Activated T-helper 2 cell treated with anti-CD3 and anti-CD28 coated beads, Interferon-gamma antibody, Interleukin-2, Interleukin-4, amounts not matched to agents 10 μg/mL and 5 μg/mL and 100 μg/mL, durations not matched to agents 14 hours and 24 hours and 36 hours (primary cell): ENCODE data around the gene CTCFL. TPM values are rescaled to one million over a fixed set of nuclear protein-coding genes. Genes with fewer than 3 reads are reported as not detected.

Experiments
- DNase-seq: peaks from one replicate; pipeline ENCODE4 v3.0.0; 2021; ENCODE audit warnings: low spot score
- H3K27ac Mint-ChIP-seq: one replicate; pipeline ENCODE4 v1.8.0; 2021; ENCODE audit warnings: mixed read lengths
- H3K27me3 Mint-ChIP-seq: one replicate; pipeline ENCODE4 v1.8.0; 2021; ENCODE audit warnings: low read depth, mixed read lengths
- H3K36me3 Mint-ChIP-seq: one replicate; pipeline ENCODE4 v1.8.0; 2021; ENCODE audit warnings: low read depth, mixed read lengths
- H3K4me1 Mint-ChIP-seq: one replicate; pipeline ENCODE4 v1.8.0; 2021; ENCODE audit warnings: low read depth, mixed read lengths
- H3K4me3 Mint-ChIP-seq: one replicate; pipeline ENCODE4 v1.8.0; 2021; ENCODE audit warnings: low read depth, mild to moderate bottlenecking, moderate library complexity, mixed read lengths
- H3K9me3 Mint-ChIP-seq: one replicate; pipeline ENCODE4 v1.8.0; 2021; ENCODE audit warnings: mixed read lengths
- intact Hi-C: fragments of 100-400 bp; cut with micrococcal nuclease; formaldehyde crosslinking; loops from one replicate; pipeline ENCODE4 v1.15.1; 2023
- total RNA-seq: library from RNA; stranded (reverse); gene quantifications from 2 replicates; pipeline ENCODE4 v1.2.3, GENCODE V29; 2022

The CTCFL gene
- total RNA-seq, 1 donor from 2014 or later = not detected

DNA sequence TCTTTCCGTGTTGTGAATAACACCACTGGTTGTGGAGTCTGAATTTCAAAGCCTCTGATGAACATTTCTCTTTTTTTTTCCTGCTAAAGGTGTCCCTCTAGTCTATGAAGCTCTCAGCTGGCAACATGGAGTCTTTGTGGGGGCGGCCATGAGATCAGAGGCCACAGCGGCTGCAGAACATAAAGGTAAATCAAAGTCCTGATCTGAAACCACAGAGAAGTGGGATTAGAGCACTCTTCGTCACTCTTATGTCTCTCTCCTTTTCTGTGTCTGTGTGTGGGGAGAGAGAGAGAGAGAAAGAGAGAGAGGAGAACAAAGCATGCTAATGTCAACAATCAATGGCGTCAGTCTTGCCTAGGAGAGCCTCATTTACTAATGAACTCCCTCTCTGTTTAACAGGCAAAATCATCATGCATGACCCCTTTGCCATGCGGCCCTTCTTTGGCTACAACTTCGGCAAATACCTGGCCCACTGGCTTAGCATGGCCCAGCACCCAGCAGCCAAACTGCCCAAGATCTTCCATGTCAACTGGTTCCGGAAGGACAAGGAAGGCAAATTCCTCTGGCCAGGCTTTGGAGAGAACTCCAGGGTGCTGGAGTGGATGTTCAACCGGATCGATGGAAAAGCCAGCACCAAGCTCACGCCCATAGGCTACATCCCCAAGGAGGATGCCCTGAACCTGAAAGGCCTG lies 40.2 kb upstream of the CTCFL start:
- no peaks in the 10 kb centered on the region for H3K4me1 Mint-ChIP-seq
- no peak overlapping the region for H3K27ac Mint-ChIP-seq
- H3K27me3 Mint-ChIP-seq = peaks cover 12% of the 10 kb centered on the region
- no peak overlapping the region for H3K4me3 Mint-ChIP-seq
- no peaks in the 10 kb centered on the region for H3K9me3 Mint-ChIP-seq
- intact Hi-C loops = no loop called here
- DNase-seq = no peak
- no peaks in the 10 kb centered on the region for H3K36me3 Mint-ChIP-seq

- intact Hi-C loops = no loop called here
Observed at GRCh38 chr20:57564180-57564802, 39.4 kb upstream of the CTCFL start.

GRCh38 chr20:57563522-57563921 lies 38.6 kb upstream of the CTCFL start:
- H3K4me1 Mint-ChIP-seq = no peaks in the 10 kb centered on the region
- no peaks in the 10 kb centered on the region for H3K9me3 Mint-ChIP-seq
- no peak for DNase-seq
- H3K27ac Mint-ChIP-seq = no peak overlapping the region
- H3K36me3 Mint-ChIP-seq = no peaks in the 10 kb centered on the region
- peaks cover 14% of the 10 kb centered on the region for H3K27me3 Mint-ChIP-seq
- no peak overlapping the region for H3K4me3 Mint-ChIP-seq
- intact Hi-C loops = no loop called here

More at GRCh38 chr20:57564180-57564802, 39.4 kb upstream of the CTCFL start:
- H3K4me3 Mint-ChIP-seq = no peak overlapping the region
- no peaks in the 10 kb centered on the region for H3K9me3 Mint-ChIP-seq
- DNase-seq = no peak
- no peaks in the 10 kb centered on the region for H3K36me3 Mint-ChIP-seq
- H3K4me1 Mint-ChIP-seq = no peaks in the 10 kb centered on the region
- H3K27me3 Mint-ChIP-seq = peaks cover 13% of the 10 kb centered on the region
- no peak overlapping the region for H3K27ac Mint-ChIP-seq

DNA sequence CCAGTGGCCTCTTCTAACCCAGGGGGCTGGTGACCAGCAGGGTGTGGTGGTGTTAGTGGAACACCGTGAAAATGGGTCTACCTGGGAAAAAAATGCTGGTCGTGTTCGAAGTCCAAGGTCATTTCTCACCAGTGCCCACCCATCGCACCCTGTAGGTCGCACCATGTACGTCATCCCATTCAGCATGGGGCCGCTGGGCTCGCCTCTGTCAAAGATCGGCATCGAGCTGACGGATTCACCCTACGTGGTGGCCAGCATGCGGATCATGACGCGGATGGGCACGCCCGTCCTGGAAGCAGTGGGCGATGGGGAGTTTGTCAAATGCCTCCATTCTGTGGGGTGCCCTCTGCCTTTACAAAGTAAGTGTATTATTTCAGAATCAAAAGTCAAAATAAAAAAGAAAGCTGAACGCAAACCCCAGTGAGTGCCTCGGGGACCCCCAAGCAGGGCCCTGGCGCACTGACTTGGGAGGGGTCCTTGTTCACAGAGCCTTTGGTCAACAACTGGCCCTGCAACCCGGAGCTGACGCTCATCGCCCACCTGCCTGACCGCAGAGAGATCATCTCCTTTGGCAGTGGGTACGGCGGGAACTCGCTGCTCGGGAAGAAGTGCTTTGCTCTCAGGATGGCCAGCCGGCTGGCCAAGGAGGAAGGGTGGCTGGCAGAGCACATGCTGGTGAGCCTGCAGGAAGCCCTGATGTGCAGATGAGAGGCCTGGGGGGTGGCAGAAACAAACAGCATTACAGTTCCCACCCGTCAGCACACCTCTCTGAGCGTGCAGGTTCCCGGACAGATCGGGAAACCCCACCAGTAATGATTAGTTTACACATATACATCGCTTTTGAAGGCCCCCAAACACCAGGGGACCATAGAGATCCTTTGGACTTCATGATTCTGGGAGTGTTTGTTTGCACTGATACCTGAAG lies 37.9 kb upstream of the CTCFL start:
- no peaks in the 10 kb centered on the region for H3K4me1 Mint-ChIP-seq
- no peaks in the 10 kb centered on the region for H3K9me3 Mint-ChIP-seq
- no peak overlapping the region for H3K27ac Mint-ChIP-seq
- intact Hi-C loops = no loop called here
- peaks cover 14% of the 10 kb centered on the region for H3K27me3 Mint-ChIP-seq
- no peak overlapping the region for H3K4me3 Mint-ChIP-seq
- DNase-seq = no peak
- no peaks in the 10 kb centered on the region for H3K36me3 Mint-ChIP-seq

DNA sequence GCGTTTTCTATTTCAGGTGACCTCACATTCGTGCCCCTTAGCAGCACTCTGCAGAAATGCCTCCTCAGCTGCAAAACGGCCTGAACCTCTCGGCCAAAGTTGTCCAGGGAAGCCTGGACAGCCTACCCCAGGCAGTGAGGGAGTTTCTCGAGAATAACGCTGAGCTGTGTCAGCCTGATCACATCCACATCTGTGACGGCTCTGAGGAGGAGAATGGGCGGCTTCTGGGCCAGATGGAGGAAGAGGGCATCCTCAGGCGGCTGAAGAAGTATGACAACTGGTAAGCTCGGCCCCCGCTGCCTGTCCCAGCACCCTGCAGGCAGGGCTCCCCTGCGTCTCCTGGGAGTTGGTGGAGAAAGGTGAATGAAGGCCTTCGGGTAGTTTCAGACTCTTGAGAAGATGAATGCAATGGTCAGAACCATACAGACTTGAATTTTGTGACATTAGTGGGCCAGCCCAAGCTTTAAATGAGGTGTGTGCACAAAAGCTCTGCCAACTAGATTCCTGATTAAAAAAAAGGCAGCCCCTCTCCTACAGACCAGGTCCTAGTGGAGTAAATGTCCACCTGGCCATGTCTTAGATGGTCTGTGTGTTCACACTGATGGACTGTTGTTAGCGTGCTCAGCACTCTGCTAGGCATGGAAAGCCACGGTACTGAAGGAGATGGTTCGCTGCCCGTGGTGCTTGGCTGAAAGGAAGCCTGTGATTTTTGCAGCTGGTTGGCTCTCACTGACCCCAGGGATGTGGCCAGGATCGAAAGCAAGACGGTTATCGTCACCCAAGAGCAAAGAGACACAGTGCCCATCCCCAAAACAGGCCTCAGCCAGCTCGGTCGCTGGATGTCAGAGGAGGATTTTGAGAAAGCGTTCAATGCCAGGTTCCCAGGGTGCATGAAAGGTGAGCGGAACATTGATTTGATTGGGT lies 36.7 kb upstream of the CTCFL start:
- Mint-ChIP-seq H3K4me1 (no peaks in the 10 kb centered on the region), H3K27me3 (peaks cover 11% of the 10 kb centered on the region), H3K4me3 (no peak overlapping the region), H3K9me3 (no peaks in the 10 kb centered on the region), H3K27ac (no peak overlapping the region), H3K36me3 (no peaks in the 10 kb centered on the region)
- intact Hi-C loops = no loop called here
- no peak for DNase-seq

- no peaks in the 10 kb centered on the region for H3K9me3 Mint-ChIP-seq
- no peak within 1 kb of the TSS for H3K27ac Mint-ChIP-seq
- no peak within 1 kb of the TSS for H3K4me3 Mint-ChIP-seq
- H3K4me1 Mint-ChIP-seq = no peaks in the 10 kb centered on the region
- no peaks in the 10 kb centered on the region for H3K36me3 Mint-ChIP-seq
- DNase-seq = no peak
- intact Hi-C loops = no loop called here
- H3K27me3 Mint-ChIP-seq = peaks cover 7% of the 10 kb centered on the region
Observed at GRCh38 chr20:57560554-57561355, 35.8 kb upstream of the CTCFL start, which contains the start of gene PCK1. Gene PCK1, plus strand, starts transcription at chr20:57561110. Its CDS starts 302 bp downstream, at chr20:57561412.

GRCh38 chr20:57559658-57560553 lies 35.0 kb upstream of the CTCFL start:
- H3K36me3 Mint-ChIP-seq = no peaks in the 10 kb centered on the region
- no peak for DNase-seq
- H3K4me1 Mint-ChIP-seq = no peaks in the 10 kb centered on the region
- H3K9me3 Mint-ChIP-seq = no peaks in the 10 kb centered on the region
- H3K27ac Mint-ChIP-seq = no peak overlapping the region
- H3K27me3 Mint-ChIP-seq = peaks cover 4% of the 10 kb centered on the region
- no peak overlapping the region for H3K4me3 Mint-ChIP-seq
- intact Hi-C loops = no loop called here

DNA sequence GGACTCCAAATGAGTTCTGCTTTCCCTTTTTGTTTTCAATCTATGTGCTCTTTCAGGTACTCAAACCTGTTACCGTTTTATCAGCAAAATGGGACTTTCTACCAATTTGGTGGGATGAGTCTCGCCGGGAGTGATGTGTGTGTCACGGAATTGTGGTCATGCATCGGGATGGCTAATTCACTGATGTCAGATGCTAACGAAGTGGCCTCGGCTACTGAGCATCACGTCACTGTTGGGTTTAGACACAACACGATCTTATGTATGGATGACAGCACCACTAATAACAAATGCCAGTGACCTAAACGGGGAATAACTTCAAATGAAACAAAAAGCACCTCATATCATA lies 34.3 kb upstream of the CTCFL start:
- intact Hi-C loops = no loop called here
- H3K27me3 Mint-ChIP-seq = peaks cover 2% of the 10 kb centered on the region
- no peak overlapping the region for H3K4me3 Mint-ChIP-seq
- no peaks in the 10 kb centered on the region for H3K9me3 Mint-ChIP-seq
- H3K4me1 Mint-ChIP-seq = no peaks in the 10 kb centered on the region
- no peak overlapping the region for H3K27ac Mint-ChIP-seq
- no peak for DNase-seq
- H3K36me3 Mint-ChIP-seq = no peaks in the 10 kb centered on the region

- Mint-ChIP-seq H3K27ac (no peak overlapping the region), H3K27me3 (peaks cover 5% of the 10 kb centered on the region), H3K9me3 (no peaks in the 10 kb centered on the region), H3K36me3 (no peaks in the 10 kb centered on the region), H3K4me3 (no peak overlapping the region), H3K4me1 (no peaks in the 10 kb centered on the region)
- intact Hi-C loops = no loop called here
- DNase-seq = no peak
Observed at GRCh38 chr20:57558614-57559288, 33.8 kb upstream of the CTCFL start.

DNA sequence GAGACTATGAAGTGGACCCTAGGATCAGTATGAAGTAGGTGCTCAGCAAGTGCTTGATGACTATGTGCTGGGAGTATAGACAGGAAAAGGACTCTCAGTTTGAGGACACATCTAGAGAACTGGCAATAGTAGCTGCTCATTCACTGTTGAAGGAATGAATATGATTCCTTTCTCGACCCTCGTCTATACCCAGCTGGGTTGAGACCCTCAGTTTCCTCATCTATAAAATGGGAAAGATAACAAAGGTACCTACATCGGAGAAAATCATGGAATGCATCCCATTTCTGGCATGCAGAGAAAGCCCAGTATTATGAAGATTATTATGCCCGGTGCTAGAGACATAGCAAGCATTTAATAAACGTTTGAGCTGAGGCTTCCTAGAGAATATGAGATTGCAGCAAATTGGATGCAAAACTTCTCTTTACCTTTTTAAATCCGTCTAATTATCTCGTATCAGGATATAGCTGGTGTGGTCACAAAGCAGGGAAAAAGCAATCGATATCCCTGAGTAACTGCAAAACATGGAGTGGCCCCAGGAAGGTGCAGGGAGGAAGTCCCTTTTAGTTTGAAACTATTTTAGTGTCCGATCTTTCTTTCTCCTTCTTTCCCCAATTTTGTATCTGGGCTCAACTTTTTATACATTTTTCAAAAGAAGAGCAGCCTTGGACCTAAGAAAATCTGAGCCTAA lies 33.1 kb upstream of the CTCFL start:
- peaks cover 5% of the 10 kb centered on the region for H3K27me3 Mint-ChIP-seq
- H3K4me3 Mint-ChIP-seq = no peak overlapping the region
- no peaks in the 10 kb centered on the region for H3K9me3 Mint-ChIP-seq
- H3K4me1 Mint-ChIP-seq = no peaks in the 10 kb centered on the region
- DNase-seq = no peak
- no peak overlapping the region for H3K27ac Mint-ChIP-seq
- intact Hi-C loops = no loop called here
- H3K36me3 Mint-ChIP-seq = no peaks in the 10 kb centered on the region
